Activated CD4-positive, alpha-beta memory T cell treated with anti-CD3 and anti-CD28 coated beads, Interleukin-2, amount 10 ng/mL, durations not matched to agents 7 days and 5 days (primary cell): ENCODE measurements around the gene CEP112. TPM values are rescaled to one million over a fixed set of nuclear protein-coding genes. Genes with fewer than 3 reads are reported as not detected.
"Not testable (repeated sequence)": the region's sequence is repeated elsewhere in the genome, so short reads cannot be mapped to it uniquely, and the experiment has no call there.

Source experiments
- CTCF ChIA-PET: fragments of 350-600 bp; sonication (Branson Sonifier 250); formaldehyde crosslinking; loops from one replicate; lab custom pipeline; 2021; ENCODE audit warnings: antibody characterized with exemption, inconsistent platforms; lab: Charles Lee
- POLR2A ChIA-PET: fragments of 350-600 bp; sonication (Branson Sonifier 250); formaldehyde crosslinking; loops from one replicate; lab custom pipeline; 2021; ENCODE audit warnings: antibody characterized with exemption; lab: Charles Lee
- DNase-seq: peaks from one replicate; pipeline ENCODE4 v3.0.0-alpha.2; 2020
- H3K27ac Mint-ChIP-seq: one replicate; pipeline ENCODE4 v1.8.0; 2021; ENCODE audit warnings: mild to moderate bottlenecking, mixed read lengths
- H3K27me3 Mint-ChIP-seq: one replicate; pipeline ENCODE4 v1.8.0; 2021; ENCODE audit warnings: mixed read lengths
- H3K36me3 Mint-ChIP-seq: one replicate; pipeline ENCODE4 v1.8.0; 2021; ENCODE audit warnings: low read depth, mixed read lengths
- H3K4me1 Mint-ChIP-seq: one replicate; pipeline ENCODE4 v1.8.0; 2021; ENCODE audit warnings: mixed read lengths
- H3K4me3 Mint-ChIP-seq: one replicate; pipeline ENCODE4 v1.8.0; 2021; ENCODE audit warnings: mild to moderate bottlenecking, mixed read lengths
- H3K9me3 Mint-ChIP-seq: one replicate; pipeline ENCODE4 v1.8.0; 2021; ENCODE audit warnings: mixed read lengths
- total RNA-seq, 2 experiments: library from RNA; stranded (reverse); gene quantifications; one replicate each; pipeline ENCODE4 v1.2.3, GENCODE V29; 2021

Gene CEP112
- total RNA-seq, 2 experiments from 2014 or later = 4.5 to 4.6 TPM

DNA sequence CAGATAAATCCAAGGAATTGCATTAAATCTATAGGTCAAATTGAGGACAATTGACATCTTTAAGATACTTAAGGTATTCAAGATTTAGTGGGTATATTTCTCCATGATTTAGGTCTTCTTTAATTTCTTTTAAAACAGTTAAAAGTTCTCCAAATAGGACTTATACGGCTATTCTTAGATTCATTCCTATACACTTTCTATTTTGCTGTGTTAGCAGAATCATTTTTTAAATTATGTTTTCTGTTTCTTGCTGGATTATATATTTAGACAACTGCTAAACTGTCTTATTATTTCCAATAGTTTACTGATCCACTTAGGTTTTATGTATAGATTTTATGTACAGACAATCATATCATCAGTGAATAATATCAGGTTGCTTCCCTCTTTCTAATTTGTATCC is 404.4 kb downstream of the CEP112 start:
- H3K9me3 Mint-ChIP-seq = no peaks in the 10 kb centered on the region
- ChIA-PET CTCF (no interaction called here), POLR2A (no interaction called here)
- H3K27ac Mint-ChIP-seq = no peak overlapping the region
- H3K4me1 Mint-ChIP-seq = no peaks in the 10 kb centered on the region
- H3K36me3 Mint-ChIP-seq = no peaks in the 10 kb centered on the region
- H3K4me3 Mint-ChIP-seq = no peak overlapping the region
- DNase-seq = no peak
- peaks cover 10% of the 10 kb centered on the region for H3K27me3 Mint-ChIP-seq

DNA sequence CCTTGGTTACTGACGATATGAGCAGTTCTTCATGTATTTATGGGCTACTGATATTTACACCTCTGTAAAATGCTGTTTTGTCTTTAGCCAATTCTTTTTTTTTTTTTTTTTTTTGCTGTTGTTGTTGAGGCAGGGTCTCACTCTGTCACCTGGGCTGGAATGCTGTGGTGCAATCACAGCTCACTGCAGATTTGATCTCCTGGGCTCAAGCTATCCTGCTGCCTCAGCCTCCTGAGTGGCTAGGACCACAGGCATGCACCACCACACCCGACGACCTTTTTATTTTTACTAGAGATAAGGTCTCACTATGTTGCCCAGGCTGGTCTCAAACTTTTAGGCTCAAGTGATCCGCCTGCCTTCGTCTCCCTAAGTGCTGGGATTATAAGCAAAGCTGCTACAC is 405.5 kb downstream of the CEP112 start:
- ChIA-PET CTCF (no interaction called here), POLR2A (no interaction called here)
- no peak for DNase-seq
- Mint-ChIP-seq H3K27ac (no peak overlapping the region), H3K9me3 (peaks cover 2% of the 10 kb centered on the region), H3K4me3 (no peak overlapping the region), H3K36me3 (no peaks in the 10 kb centered on the region), H3K4me1 (peaks cover 2% of the 10 kb centered on the region), H3K27me3 (peaks cover 10% of the 10 kb centered on the region)

DNA sequence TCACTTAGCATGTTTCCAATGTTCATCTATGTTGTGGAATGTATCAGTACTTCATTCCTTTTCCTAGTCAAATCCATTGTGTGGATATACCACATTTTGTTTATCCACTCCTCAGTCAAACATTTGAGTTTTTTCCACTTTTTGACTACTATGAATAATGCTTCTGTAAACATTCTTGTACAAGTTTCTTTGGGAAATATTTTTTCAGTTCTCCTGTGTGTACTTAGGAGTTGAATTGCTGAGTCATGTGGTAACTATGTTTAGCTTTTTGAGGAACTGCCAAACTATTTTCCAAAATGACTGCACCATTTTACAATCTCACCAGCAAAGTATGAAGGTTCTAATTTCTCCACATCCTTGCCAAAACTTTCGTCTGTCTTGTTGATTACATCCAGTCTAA is 406.8 kb downstream of the CEP112 start:
- Mint-ChIP-seq H3K9me3 (peaks cover 2% of the 10 kb centered on the region), H3K4me3 (no peak overlapping the region), H3K4me1 (peaks cover 2% of the 10 kb centered on the region), H3K27ac (no peak overlapping the region), H3K27me3 (peaks cover 10% of the 10 kb centered on the region), H3K36me3 (no peaks in the 10 kb centered on the region)
- DNase-seq = no peak
- CTCF ChIA-PET = no interaction called here
- POLR2A ChIA-PET = no interaction called here

DNA sequence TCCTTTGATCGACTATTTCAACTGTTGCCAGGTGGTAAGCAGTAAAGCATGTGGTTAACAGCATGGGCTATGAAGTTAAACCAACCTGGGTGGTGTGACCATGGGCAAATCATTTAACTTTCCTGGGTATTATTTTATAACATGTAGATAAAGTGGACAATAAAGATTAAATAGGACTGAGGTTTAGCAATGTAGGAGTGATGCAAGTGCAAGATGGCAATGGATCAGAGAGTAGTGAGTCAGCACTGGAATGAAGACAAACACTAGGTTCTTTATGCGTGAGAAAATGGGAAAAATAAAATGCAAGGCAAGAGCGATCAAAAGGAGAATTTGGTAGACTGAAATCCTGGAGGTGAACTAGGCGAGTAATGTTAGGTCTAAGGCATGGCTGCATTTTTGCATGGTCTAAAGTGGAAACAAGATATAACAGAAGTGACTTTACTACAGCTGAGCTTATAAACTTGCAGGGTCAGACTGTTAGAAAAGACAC is 408.0 kb downstream of the CEP112 start:
- POLR2A ChIA-PET = no interaction called here
- no peak for DNase-seq
- peaks cover 2% of the 10 kb centered on the region for H3K4me1 Mint-ChIP-seq

DNA sequence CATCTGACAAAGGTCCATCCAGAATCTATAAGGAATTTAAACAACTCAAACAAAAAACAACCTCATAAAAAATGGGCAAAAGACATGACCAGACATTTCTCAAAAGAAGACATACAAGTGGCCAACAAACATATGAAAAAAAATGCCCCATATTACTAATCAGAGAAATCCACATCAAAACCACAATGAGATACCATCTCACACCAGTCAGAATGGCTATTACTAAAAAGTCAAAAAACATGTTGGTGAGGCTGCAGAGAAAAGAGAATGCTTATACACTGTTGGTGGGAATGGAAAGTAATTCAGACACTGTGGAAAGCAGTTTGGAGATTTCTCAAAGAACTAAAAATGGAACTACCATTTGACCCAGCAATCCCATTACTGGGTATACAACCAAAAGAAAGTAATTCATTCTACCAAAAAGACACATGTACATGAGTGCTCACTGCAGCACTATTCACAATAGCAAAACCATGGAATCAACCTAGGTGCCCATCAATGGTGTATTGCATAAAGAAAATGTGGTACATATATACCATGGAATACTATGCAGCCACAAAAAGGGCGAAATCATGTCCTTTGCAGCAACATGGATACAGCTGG is 409.7 kb downstream of the CEP112 start:
- POLR2A ChIA-PET, H3K36me3 Mint-ChIP-seq, DNase-seq, H3K4me1 Mint-ChIP-seq, CTCF ChIA-PET, H3K9me3 Mint-ChIP-seq, H3K27ac Mint-ChIP-seq, H3K4me3 Mint-ChIP-seq, H3K27me3 Mint-ChIP-seq: not testable (repeated sequence)

More for the DNA sequence above, 408.0 kb downstream of the CEP112 start:
- H3K36me3 Mint-ChIP-seq = no peaks in the 10 kb centered on the region
- no peak overlapping the region for H3K4me3 Mint-ChIP-seq
- CTCF ChIA-PET = interaction anchor here (0.5 kb wide), 1 partner anchor 489 kb away, joined by 4 read pairs; no protein-coding TSS in a partner anchor
- H3K9me3 Mint-ChIP-seq = peaks cover 2% of the 10 kb centered on the region
- H3K27me3 Mint-ChIP-seq = peaks cover 10% of the 10 kb centered on the region
- H3K27ac Mint-ChIP-seq = no peak overlapping the region

DNA sequence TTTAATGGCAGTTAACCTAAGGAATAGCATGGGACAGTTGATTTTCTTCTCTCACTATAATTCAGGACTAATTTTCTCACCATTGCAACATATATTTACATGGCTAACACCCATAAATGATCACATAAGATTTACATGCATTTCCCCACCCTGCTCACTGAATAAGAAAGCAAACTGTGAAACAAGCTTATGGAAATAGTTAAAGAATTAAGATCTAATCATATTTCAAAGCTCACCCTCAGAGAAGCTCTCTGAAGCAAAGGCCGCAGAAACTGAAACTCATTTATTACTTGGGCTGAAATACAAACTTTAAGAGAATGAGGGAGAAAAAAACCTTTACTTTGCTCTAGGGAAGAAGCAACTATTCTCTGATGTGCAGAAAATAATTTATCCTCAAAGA is 411.8 kb downstream of the CEP112 start:
- Mint-ChIP-seq H3K27ac (no peak overlapping the region), H3K36me3 (no peaks in the 10 kb centered on the region), H3K4me1 (peaks cover 2% of the 10 kb centered on the region), H3K27me3 (peaks cover 2% of the 10 kb centered on the region), H3K4me3 (no peak overlapping the region), H3K9me3 (peaks cover 2% of the 10 kb centered on the region)
- no peak for DNase-seq
- CTCF ChIA-PET = no interaction called here
- POLR2A ChIA-PET = no interaction called here

DNA sequence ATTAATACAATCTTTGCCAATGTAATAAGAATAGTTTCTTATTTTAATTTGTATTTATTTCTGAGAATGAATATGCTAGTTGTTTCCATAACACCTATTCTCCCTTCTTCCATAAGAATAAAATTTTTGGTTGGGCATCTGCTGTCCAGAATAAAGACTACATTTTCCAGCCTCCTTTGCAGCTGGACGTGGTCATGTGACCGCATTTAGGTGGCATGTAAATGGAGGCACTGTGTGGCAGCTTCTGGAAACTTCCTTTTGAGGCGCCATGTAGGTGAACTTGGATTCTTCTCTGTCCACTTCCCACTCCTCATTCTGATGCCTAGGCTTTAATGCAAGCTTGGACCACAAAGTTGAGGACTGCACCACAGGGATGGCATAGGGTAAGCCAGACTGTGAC is 415.0 kb downstream of the CEP112 start:
- no peak for DNase-seq
- H3K4me3 Mint-ChIP-seq = no peak overlapping the region
- no peaks in the 10 kb centered on the region for H3K9me3 Mint-ChIP-seq
- no peaks in the 10 kb centered on the region for H3K4me1 Mint-ChIP-seq
- no peak overlapping the region for H3K27ac Mint-ChIP-seq
- POLR2A ChIA-PET = no interaction called here
- no peaks in the 10 kb centered on the region for H3K36me3 Mint-ChIP-seq
- CTCF ChIA-PET = no interaction called here
- peaks cover 5% of the 10 kb centered on the region for H3K27me3 Mint-ChIP-seq

DNA sequence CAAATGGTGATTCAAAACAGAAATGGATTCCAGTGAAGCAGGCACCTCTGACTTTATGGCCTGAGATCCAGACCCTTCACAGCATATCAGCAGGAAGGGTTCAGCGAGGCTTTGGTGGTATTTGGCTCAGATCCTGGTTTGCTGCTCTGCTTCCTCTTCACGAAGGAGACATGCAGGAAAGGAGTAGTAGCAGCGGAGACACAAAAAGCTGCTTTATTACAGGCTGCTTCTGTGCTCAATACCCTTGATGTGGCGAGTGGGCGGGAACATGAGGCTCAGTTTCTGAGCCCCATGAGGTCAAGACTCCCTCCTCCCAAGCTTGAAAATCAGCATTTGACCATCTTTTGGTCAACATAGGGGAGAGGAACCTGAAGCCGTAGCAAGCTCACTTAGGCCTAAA is 417.1 kb downstream of the CEP112 start:
- no peaks in the 10 kb centered on the region for H3K36me3 Mint-ChIP-seq

DNA sequence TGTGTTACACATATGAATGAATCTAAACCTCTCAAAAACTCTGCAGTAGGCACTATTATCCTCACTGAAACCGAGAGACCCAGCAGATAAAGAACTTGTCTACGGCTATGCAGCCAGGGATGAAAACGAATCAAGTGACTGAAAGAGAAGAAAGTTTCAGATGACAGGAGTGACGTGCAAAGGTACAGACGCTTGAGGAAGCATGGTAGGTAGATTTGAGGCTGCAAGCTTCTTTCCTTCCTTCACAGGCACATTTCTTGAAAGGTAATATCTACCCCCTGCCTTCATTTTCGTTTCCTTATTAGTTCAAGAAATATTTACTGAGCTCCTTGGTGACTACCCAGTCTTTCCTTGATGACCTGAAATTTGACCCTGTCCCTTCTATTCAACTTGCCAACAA is 418.9 kb downstream of the CEP112 start:
- Mint-ChIP-seq H3K4me1 (no peaks in the 10 kb centered on the region), H3K36me3 (no peaks in the 10 kb centered on the region), H3K27me3 (peaks cover 5% of the 10 kb centered on the region), H3K4me3 (no peak overlapping the region), H3K27ac (no peak overlapping the region), H3K9me3 (no peaks in the 10 kb centered on the region)
- ChIA-PET POLR2A (no interaction called here), CTCF (no interaction called here)
- DNase-seq = no peak

More for the DNA sequence above, 417.1 kb downstream of the CEP112 start:
- H3K4me3 Mint-ChIP-seq = no peak overlapping the region
- no peaks in the 10 kb centered on the region for H3K4me1 Mint-ChIP-seq
- H3K27ac Mint-ChIP-seq = no peak overlapping the region
- CTCF ChIA-PET = no interaction called here
- peaks cover 5% of the 10 kb centered on the region for H3K27me3 Mint-ChIP-seq
- POLR2A ChIA-PET = no interaction called here
- H3K9me3 Mint-ChIP-seq = no peaks in the 10 kb centered on the region
- no peak for DNase-seq

DNA sequence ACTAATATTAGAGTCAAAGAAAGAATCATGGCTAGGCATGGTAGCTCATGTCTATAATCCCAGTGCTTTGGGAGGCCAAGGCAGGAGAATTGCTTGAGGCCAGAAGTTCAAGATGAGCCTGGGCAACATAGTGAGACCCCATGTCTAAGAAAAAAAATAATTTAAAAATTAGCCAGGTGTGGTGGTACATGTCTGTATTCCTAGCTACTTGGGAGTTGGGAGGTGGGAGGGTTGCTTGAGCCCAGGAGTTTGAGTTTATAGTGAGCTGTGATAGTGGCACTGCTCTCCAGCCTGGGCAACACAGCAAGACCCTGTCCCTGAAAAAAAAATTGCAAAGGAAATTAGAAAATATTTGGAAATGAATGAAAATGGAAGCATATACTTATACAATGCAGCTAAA is 420.2 kb downstream of the CEP112 start:
- CTCF ChIA-PET = no interaction called here

DNA sequence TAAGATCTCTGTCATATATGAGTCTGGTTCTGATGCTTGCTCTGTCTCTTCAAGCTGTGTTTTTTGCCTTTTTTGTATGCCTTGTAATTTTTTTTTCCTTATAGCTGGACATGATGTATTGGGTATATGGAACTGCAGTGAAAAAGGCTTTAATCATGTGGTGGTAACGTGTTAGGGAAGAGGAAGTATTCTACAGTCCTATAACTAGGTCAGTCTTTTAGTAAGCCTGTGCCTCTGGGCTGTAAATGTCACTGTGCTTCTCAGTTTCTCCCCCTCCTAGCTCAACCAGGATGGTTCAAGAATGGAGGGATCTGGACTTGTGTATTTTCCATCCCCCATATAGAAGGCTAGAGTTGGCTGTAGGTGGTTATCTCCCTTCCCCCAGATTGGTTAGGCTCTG is 428.1 kb downstream of the CEP112 start:
- no peak overlapping the region for H3K27ac Mint-ChIP-seq
- CTCF ChIA-PET = no interaction called here
- no peak for DNase-seq
- no peak overlapping the region for H3K4me3 Mint-ChIP-seq
- no peaks in the 10 kb centered on the region for H3K4me1 Mint-ChIP-seq
- POLR2A ChIA-PET = no interaction called here
- peaks cover 9% of the 10 kb centered on the region for H3K27me3 Mint-ChIP-seq
- no peaks in the 10 kb centered on the region for H3K9me3 Mint-ChIP-seq
- H3K36me3 Mint-ChIP-seq = no peaks in the 10 kb centered on the region

More for the DNA sequence above, 420.2 kb downstream of the CEP112 start:
- Mint-ChIP-seq H3K27me3 (peaks cover 5% of the 10 kb centered on the region), H3K4me3 (no peak overlapping the region), H3K36me3 (no peaks in the 10 kb centered on the region), H3K4me1 (no peaks in the 10 kb centered on the region), H3K27ac (no peak overlapping the region), H3K9me3 (no peaks in the 10 kb centered on the region)
- DNase-seq = no peak
- POLR2A ChIA-PET = interaction anchor here (0.5 kb wide), 1 partner anchor 1501 kb away, joined by 3 read pairs; no protein-coding TSS in a partner anchor

DNA sequence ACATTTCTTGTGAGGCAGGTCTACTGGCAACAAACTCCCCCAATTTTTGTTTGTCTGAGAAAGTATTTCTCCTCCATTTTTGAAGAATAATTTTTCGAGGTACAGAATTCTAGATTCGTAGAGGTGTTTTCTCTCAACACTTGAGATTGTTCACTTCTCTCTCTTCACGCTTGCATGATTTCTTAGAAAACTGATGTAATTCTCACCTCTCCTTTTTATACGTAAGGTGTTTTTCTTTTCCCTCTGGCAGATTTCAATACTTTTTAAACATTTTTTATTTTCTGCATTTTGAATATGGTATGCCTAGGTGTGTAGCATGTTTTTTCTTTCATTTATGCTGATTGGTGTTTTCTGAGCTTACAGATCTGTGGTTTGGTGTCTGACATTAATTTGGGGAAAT is 429.0 kb downstream of the CEP112 start:
- H3K27me3 Mint-ChIP-seq = peaks cover 9% of the 10 kb centered on the region
- no peak overlapping the region for H3K27ac Mint-ChIP-seq
- H3K4me1 Mint-ChIP-seq = no peaks in the 10 kb centered on the region
- H3K36me3 Mint-ChIP-seq = no peaks in the 10 kb centered on the region
- H3K4me3 Mint-ChIP-seq = no peak overlapping the region
- CTCF ChIA-PET = no interaction called here
- no peak for DNase-seq
- no peaks in the 10 kb centered on the region for H3K9me3 Mint-ChIP-seq
- POLR2A ChIA-PET = no interaction called here

DNA sequence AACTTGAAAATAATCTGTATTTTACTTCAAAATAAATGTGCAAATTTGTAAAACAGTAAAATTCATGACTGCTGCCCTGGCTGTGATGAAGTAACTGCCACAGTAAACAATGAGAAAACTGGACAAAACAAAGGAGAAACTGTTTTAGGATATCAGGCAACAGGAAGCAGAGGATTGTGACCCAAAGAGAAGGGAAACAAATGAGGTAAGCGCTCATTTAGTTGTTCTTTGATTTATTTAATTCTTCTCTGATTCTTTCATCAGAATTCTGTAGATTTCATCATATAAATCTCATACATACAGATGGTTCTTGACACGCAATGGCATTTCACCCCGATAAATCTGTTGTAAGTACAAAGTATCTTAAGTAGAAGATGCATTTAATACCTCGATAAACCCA is 432.4 kb downstream of the CEP112 start:
- no peaks in the 10 kb centered on the region for H3K9me3 Mint-ChIP-seq
- H3K36me3 Mint-ChIP-seq = no peaks in the 10 kb centered on the region
- no peak overlapping the region for H3K4me3 Mint-ChIP-seq
- peaks cover 3% of the 10 kb centered on the region for H3K27me3 Mint-ChIP-seq
- CTCF ChIA-PET = no interaction called here
- POLR2A ChIA-PET = no interaction called here
- no peak overlapping the region for H3K27ac Mint-ChIP-seq
- DNase-seq = no peak
- no peaks in the 10 kb centered on the region for H3K4me1 Mint-ChIP-seq

DNA sequence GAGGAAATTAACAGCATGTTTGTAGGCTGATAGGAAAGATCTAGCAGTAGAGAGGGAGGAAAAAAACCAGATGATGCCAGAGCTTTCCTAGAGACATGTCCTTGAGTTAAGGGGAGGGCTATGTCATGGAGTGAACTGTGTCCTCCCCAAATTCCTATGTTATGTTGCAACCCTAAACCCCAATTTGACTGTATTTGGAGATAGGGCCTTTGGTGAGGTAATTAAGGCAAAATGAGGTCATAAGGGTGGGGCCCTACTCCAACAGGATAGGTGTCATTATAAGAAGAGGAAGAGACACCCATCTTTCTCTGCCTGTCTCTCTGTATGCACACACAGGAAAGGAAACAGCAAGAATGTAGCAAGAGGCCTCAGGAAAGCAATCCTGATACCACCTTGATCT is 435.2 kb downstream of the CEP112 start:
- Mint-ChIP-seq H3K27ac (no peak overlapping the region), H3K36me3 (no peaks in the 10 kb centered on the region), H3K9me3 (no peaks in the 10 kb centered on the region), H3K27me3 (peaks cover 3% of the 10 kb centered on the region), H3K4me3 (no peak overlapping the region), H3K4me1 (no peaks in the 10 kb centered on the region)
- CTCF ChIA-PET = no interaction called here
- POLR2A ChIA-PET = no interaction called here
- no peak for DNase-seq
